Thymus (tissue), 11 donors: ENCODE data around the gene SYT13. TPM values are rescaled to one million over a fixed set of nuclear protein-coding genes. Genes with fewer than 3 reads are reported as not detected.

Experiments used
- DNase-seq, 9 donors: peaks; one replicate each; pipeline ENCODE4 v3.0.0-alpha.2; 2013; ENCODE audit warnings: low spot score in 9 of 9, low read depth in 6 of 9, missing footprints in 1 of 9
- H3K27ac ChIP-seq, 2 donors: one replicate each; pipeline ENCODE4 v1.5.1; 2013; ENCODE audit warnings: control low read depth in 1 of 2, low read depth in 1 of 2, low read length in 1 of 2, mild to moderate bottlenecking in 1 of 2, moderate library complexity in 1 of 2
- H3K27me3 ChIP-seq, 2 donors: one replicate each; pipeline ENCODE4 v1.5.1; 2013; ENCODE audit warnings: low read length in 1 of 2; ENCODE audit not compliant: control insufficient read depth in 2 of 2, insufficient read depth in 1 of 2
- H3K36me3 ChIP-seq, 2 donors: one replicate each; pipeline ENCODE4 v1.5.1; 2013; ENCODE audit warnings: low read length in 1 of 2, mild to moderate bottlenecking in 1 of 2, moderate library complexity in 1 of 2; ENCODE audit not compliant: control insufficient read depth in 2 of 2, insufficient read depth in 2 of 2
- H3K4me1 ChIP-seq, 2 donors: one replicate each; pipeline ENCODE4 v1.5.1; 2013; ENCODE audit warnings: low read length in 2 of 2; ENCODE audit not compliant: control insufficient read depth in 2 of 2, insufficient read depth in 2 of 2
- H3K4me3 ChIP-seq, 2 donors: one replicate each; pipeline ENCODE4 v1.5.1; 2013; ENCODE audit warnings: low read length in 2 of 2, control low read depth in 1 of 2, mild to moderate bottlenecking in 1 of 2
- H3K9me3 ChIP-seq, 2 donors: one replicate each; pipeline ENCODE4 v1.5.1; 2013; ENCODE audit warnings: low read length in 1 of 2, mild to moderate bottlenecking in 1 of 2; ENCODE audit not compliant: control insufficient read depth in 2 of 2, insufficient read depth in 1 of 2
- WGBS: extraction: QIAGEN DNeasy Blood & Tissue Kit; methylation state at CpG from one replicate; pipeline ENCODE4 v1.1.7; 2013; 5-methylcytosine and 5-hydroxymethylcytosine counted together
- polyA plus RNA-seq: library from polyadenylated mRNA; stranded (reverse); fragments of 200-250 nt; gene quantifications from one replicate; pipeline ENCODE4 v1.2.3, GENCODE V29; 2013
- total RNA-seq: library from RNA; stranded (reverse); fragments of 120-200 nt; gene quantifications from one replicate; pipeline ENCODE4 v1.2.4, GENCODE V29; 2013
- donor health status: healthy.

The SYT13 gene
- total and polyA plus RNA-seq, 2 donors = 0.14 to 0.25 TPM

DNA sequence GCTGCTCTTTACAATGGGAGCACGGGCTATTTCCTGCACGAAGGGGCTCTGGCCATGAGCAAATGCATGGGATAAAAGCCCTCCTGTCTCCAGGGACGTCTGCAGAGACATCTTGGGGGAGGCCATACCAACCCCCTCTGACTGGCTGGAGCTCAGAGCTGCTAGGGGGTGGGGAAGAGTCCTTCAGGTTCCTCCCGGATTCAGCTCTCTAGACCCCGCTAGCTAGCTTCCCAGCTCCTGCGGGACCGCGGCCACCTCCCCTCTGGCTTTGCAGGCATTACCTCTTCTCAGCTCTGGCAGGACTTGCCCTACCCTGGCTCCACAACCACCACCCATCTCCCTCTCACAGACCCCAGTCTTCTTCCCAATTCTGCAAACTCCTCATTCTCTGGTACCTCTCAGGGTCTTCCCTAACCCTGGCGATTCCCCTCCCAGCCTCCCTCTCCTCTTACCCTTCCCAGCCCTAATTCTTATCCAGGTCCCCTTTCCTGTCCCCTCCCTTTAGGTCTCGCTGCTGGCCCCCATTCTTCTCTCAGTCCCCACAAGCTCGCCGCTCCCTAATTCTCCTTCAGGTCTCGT is 802 bp downstream of the SYT13 start:
- Histone ChIP-seq H3K9me3 (no peaks in the 10 kb centered on the region), H3K27me3 (peaks cover 21 to 64% of the 10 kb centered on the region in 2 donors), H3K27ac (no peak overlapping the region), H3K36me3 (no peaks in the 10 kb centered on the region), H3K4me1 (no peaks in the 10 kb centered on the region), H3K4me3 (no peak overlapping the region)
- DNase-seq = no peak
- WGBS = 26% methylated on average over 13 of the region's 13 CpGs

DNA sequence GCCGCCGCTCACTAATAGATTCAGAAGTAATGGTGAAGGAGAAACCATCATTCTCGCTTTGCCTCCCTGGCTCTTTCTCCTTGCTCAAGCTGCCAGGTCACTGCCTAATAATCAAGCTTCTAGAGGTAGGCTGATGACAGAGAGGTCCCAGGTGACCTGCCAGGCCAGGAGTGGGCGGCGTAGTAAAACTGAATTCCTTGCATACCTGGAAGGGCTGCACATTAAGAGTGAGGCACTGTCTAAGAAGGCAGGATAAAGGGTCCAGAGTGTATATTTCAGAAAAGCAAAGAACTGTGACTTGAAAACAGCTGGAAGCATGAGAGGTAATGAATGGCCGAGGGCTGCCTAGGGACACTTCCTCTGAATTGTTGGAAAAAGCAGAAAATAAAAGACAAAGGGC is 4.1 kb downstream of the SYT13 start:
- H3K27ac ChIP-seq = no peak overlapping the region
- no peak for DNase-seq
- no peaks in the 10 kb centered on the region for H3K4me1 ChIP-seq
- H3K36me3 ChIP-seq = no peaks in the 10 kb centered on the region
- no peak overlapping the region for H3K4me3 ChIP-seq
- whole genome bisulfite sequencing = 96% methylated on average over 6 of the region's 6 CpGs
- H3K27me3 ChIP-seq = peaks cover 20 to 40% of the 10 kb centered on the region in 2 donors
- H3K9me3 ChIP-seq = no peaks in the 10 kb centered on the region

DNA sequence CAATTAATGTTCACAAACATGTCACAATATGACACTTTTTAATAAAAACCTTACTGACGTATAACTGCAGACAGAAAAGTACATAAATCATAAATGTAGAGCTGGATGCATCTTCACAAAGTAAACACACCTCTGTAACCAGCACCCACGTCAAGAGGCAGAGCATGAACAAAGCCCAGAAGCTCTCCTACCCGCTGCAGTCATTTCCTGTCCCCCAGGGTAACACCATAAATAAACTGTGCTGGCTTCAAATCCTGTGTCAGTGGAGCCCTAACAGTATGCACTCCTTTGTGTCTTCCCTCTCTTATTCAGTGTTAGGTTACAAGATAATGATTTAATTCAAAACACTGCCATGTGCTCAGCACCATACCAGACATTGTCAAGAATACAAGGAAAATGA is 5.7 kb downstream of the SYT13 start:
- no peak overlapping the region for H3K4me3 ChIP-seq
- H3K27me3 ChIP-seq = peaks cover 10 to 23% of the 10 kb centered on the region in 2 donors
- peak overlapping the region in 1 of 2 donors; percentile 32 for H3K27ac ChIP-seq

DNA sequence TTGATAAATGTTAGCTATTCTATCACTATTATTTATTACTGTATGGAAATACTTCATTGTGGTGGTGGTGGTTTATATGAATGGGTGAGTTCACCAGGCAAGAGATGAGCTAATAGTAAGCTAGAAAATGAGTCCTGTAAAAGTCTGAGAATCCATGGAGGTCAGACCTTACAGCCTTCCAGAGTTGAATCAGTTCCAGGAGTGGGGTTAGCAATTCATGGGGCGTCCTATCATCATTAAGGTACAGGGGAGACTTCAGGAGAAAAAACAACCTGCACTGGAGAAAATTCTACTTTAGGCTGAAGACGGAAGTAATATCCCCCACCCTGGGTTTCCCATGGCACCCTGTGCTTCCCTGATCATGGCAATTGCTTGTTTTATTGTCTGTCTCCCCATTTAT is 6.5 kb downstream of the SYT13 start:
- Histone ChIP-seq H3K27me3 (peaks cover 3 to 15% of the 10 kb centered on the region in 2 donors), H3K27ac (no peak overlapping the region), H3K36me3 (no peaks in the 10 kb centered on the region), H3K9me3 (no peaks in the 10 kb centered on the region), H3K4me3 (no peak overlapping the region), H3K4me1 (no peaks in the 10 kb centered on the region)
- WGBS = 97% methylated on average over 2 of the region's 2 CpGs
- no peak for DNase-seq

More for the DNA sequence above, 5.7 kb downstream of the SYT13 start:
- H3K4me1 ChIP-seq = no peaks in the 10 kb centered on the region
- peak in 3 of 9 donors; percentile 9 to 45 (median 13) for DNase-seq
- no peaks in the 10 kb centered on the region for H3K9me3 ChIP-seq
- H3K36me3 ChIP-seq = no peaks in the 10 kb centered on the region
- WGBS = 35% methylated on average over 3 of the region's 3 CpGs

DNA sequence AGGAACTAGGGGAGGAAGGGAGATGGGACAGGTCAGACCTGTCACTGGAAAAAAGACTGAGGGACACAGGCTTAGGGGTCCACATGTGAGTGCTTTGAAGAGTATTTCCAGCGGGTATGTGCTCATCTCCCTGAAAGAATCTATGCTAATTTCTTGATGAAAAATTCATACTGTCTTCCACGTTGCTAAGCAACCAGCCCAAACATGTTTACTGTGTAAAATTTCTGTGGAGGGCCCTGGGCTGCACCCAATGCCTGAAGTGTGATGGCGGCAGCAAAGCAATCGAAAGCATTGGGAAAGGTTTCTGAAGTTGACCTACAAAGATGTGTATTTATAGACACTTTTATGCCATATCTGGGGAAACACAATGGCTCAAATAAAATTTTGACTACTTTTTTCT is 7.4 kb downstream of the SYT13 start:
- Histone ChIP-seq H3K27me3 (peaks cover 2 to 7% of the 10 kb centered on the region in 2 donors), H3K9me3 (no peaks in the 10 kb centered on the region), H3K4me3 (no peak overlapping the region), H3K4me1 (no peaks in the 10 kb centered on the region), H3K36me3 (no peaks in the 10 kb centered on the region), H3K27ac (no peak overlapping the region)
- no peak for DNase-seq
- WGBS = 94% methylated on average over 4 of the region's 4 CpGs

DNA sequence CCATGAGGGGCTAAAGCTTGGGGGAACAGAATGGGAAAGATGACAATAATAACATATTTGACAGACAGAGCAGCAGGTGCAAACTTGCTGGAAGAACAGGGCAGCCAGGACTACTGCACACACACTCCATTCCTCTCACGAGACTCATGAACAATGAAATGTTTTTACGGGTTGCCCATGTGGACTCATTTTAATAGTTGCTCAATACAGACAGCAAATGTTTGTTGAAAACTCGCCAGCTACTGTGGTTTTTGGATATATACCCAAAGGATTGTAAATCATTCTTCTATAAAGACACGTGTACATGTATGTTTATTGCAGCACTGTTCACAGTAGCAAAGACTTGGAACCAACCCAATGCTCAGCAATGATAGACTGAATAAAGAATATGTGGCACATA is 10.3 kb downstream of the SYT13 start:
- Histone ChIP-seq H3K27ac (no peak overlapping the region), H3K4me3 (no peak overlapping the region), H3K36me3 (no peaks in the 10 kb centered on the region), H3K4me1 (no peaks in the 10 kb centered on the region), H3K9me3 (no peaks in the 10 kb centered on the region), H3K27me3 (peaks cover 0 to 3% of the 10 kb centered on the region in 2 donors)
- WGBS = 85% methylated on average over 4 of the region's 4 CpGs
- no peak for DNase-seq

DNA sequence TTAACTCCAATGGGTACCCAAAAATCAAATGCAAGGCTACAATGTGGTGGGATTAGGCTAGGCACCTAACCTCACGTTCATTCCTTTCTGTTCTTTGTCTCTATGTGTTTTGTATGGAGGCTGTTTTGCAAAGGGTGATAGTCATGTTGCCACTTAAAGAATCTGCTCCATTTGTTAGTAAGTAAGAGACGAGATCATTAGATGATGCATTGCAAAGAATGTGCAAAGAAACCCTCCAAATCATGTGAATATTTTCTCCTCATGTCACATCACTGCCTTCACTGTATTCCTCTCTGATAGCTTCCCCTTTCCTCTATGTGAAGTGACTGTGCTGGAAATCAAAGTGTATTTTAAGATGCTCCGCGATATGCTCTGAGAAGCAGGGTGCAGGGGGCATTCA is 11.9 kb downstream of the SYT13 start:
- no peaks in the 10 kb centered on the region for H3K4me1 ChIP-seq
- H3K9me3 ChIP-seq = no peaks in the 10 kb centered on the region
- DNase-seq = no peak
- peaks cover 0 to 3% of the 10 kb centered on the region in 2 donors for H3K27me3 ChIP-seq
- H3K36me3 ChIP-seq = no peaks in the 10 kb centered on the region
- no peak overlapping the region for H3K4me3 ChIP-seq
- WGBS = 75% methylated on average over 4 of the region's 4 CpGs
- no peak overlapping the region for H3K27ac ChIP-seq

DNA sequence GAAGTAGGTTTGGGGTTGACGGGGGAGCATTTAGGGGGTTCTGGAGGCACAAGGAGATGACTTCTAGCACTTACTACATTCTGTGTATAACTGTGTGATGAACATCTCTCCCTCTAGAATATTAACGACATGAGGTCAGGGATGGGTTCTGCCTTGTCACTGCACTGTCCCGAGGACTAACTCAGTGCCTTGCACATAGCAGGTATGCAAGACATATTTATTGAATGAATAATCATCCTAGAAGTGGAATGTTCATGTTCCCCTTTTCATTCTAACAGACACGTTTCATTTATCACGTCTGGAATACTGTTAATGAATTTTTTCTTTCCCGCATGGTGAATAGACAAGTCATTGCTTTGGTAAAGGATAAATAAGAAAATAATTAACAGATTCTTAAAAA is 12.6 kb downstream of the SYT13 start:
- no peak overlapping the region for H3K4me3 ChIP-seq
- H3K27me3 ChIP-seq = peaks cover 0 to 3% of the 10 kb centered on the region in 2 donors
- WGBS = 89% methylated on average over 6 of the region's 6 CpGs
- DNase-seq = no peak
- H3K4me1 ChIP-seq = no peaks in the 10 kb centered on the region
- no peaks in the 10 kb centered on the region for H3K9me3 ChIP-seq
- H3K36me3 ChIP-seq = no peaks in the 10 kb centered on the region
- no peak overlapping the region for H3K27ac ChIP-seq

DNA sequence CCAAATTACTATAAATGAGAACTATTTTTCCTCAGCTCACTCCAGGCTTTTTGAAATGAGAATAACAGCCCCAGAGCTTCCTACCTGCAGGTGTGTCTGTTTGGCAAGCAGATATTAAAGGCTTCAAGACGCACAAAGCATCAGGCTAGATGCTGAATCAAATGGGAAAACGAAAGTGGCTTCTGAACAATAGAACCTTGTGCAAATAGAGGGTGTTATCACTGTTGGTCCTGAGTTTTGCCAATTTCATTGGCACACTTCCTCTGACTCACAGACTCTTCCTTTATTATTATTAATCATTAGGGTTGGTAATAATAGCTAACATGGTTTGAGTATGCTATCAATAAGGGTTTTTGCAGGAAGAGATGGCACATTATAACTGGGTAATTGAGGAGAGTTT is 13.4 kb downstream of the SYT13 start:
- 84% methylated on average over 2 of the region's 2 CpGs for WGBS
- Histone ChIP-seq H3K4me3 (no peak overlapping the region), H3K27ac (no peak overlapping the region), H3K9me3 (no peaks in the 10 kb centered on the region), H3K36me3 (no peaks in the 10 kb centered on the region), H3K27me3 (peaks cover 0 to 5% of the 10 kb centered on the region in 2 donors), H3K4me1 (no peaks in the 10 kb centered on the region)
- no peak for DNase-seq
